Loucy (cell line): ENCODE results near the gene MTHFD1.

ENCODE experiments used
- H2AFZ ChIP-seq: fragments of 200-600 bp; sonication (generic); 2 replicates; pipeline ENCODE4 v1.6.0; 2016; ENCODE audit warnings: antibody characterized with exemption, mild to moderate bottlenecking, low read length, moderate library complexity
- H3F3A ChIP-seq: fragments of 200-600 bp; 2 replicates; pipeline ENCODE4 v1.6.0; 2016; ENCODE audit warnings: antibody characterized with exemption, low read depth, mild to moderate bottlenecking
- H3K27me3 ChIP-seq: fragments of 200-600 bp; sonication (generic); 2 replicates; pipeline ENCODE4 v1.6.1; 2014; ENCODE audit warnings: low read length, mild to moderate bottlenecking; ENCODE audit not compliant: insufficient read depth, poor library complexity, severe bottlenecking
- H3K36me3 ChIP-seq: fragments of 200-600 bp; sonication (generic); 2 replicates; pipeline ENCODE4 v1.6.1; 2016; ENCODE audit warnings: low read length; ENCODE audit not compliant: insufficient read depth
- H3K4me1 ChIP-seq: fragments of 200-600 bp; sonication (generic); 2 replicates; pipeline ENCODE4 v1.5.1; 2014; ENCODE audit warnings: low read length, mild to moderate bottlenecking; ENCODE audit not compliant: insufficient read depth, poor library complexity, severe bottlenecking
- H3K4me2 ChIP-seq: fragments of 200-600 bp; sonication (generic); 2 replicates; pipeline ENCODE4 v1.6.0; 2014; ENCODE audit warnings: antibody characterized with exemption, low read length, low read depth, mild to moderate bottlenecking; ENCODE audit not compliant: poor library complexity, severe bottlenecking
- H3K4me3 ChIP-seq: fragments of 200-600 bp; sonication (generic); 2 replicates; pipeline ENCODE4 v1.5.1; 2014; ENCODE audit warnings: low read length, mild to moderate bottlenecking, mixed read lengths; ENCODE audit not compliant: poor library complexity, severe bottlenecking
- H3K79me2 ChIP-seq: fragments of 200-600 bp; sonication (generic); 2 replicates; pipeline ENCODE4 v1.6.1; 2014; ENCODE audit warnings: low read length; ENCODE audit not compliant: insufficient read depth
- H3K9ac ChIP-seq: fragments of 200-600 bp; sonication (generic); 2 replicates; pipeline ENCODE4 v1.6.0; 2014; ENCODE audit warnings: mild to moderate bottlenecking, low read depth, low read length, moderate library complexity; ENCODE audit not compliant: poor library complexity, severe bottlenecking
- H3K9me2 ChIP-seq: fragments of 200-600 bp; sonication (generic); replicated peaks from 2 replicates; pipeline ENCODE4 v1.6.1; 2016; ENCODE audit warnings: low read depth, low read length, mixed read lengths
- H3K9me3 ChIP-seq: fragments of 200-600 bp; sonication (generic); 2 replicates; pipeline ENCODE4 v1.6.1; 2014; ENCODE audit warnings: mild to moderate bottlenecking, antibody characterized with exemption, low read length, low read depth; ENCODE audit not compliant: insufficient read depth
- H4K20me1 ChIP-seq: fragments of 200-600 bp; sonication (generic); 2 replicates; pipeline ENCODE4 v1.6.0; 2014; ENCODE audit warnings: antibody characterized with exemption, low read length, mild to moderate bottlenecking; ENCODE audit not compliant: insufficient read depth, poor library complexity, severe bottlenecking
- EZH2phosphoT487 ChIP-seq: fragments of 200-600 bp; IDR thresholded peaks from 2 replicates; pipeline ENCODE4 v1.6.1; 2018; ENCODE audit warnings: antibody characterized with exemption, mild to moderate bottlenecking, moderate library complexity, borderline replicate concordance
- TF ChIP-seq, protein P1 (sequence below): fragments of 200-600 bp; sonication (generic); conservative IDR thresholded peaks from 2 replicates; pipeline ENCODE4 v1.5.1; 2014; ENCODE audit warnings: mild to moderate bottlenecking, antibody characterized with exemption, low read length

MTHFD1 gene

DNA sequence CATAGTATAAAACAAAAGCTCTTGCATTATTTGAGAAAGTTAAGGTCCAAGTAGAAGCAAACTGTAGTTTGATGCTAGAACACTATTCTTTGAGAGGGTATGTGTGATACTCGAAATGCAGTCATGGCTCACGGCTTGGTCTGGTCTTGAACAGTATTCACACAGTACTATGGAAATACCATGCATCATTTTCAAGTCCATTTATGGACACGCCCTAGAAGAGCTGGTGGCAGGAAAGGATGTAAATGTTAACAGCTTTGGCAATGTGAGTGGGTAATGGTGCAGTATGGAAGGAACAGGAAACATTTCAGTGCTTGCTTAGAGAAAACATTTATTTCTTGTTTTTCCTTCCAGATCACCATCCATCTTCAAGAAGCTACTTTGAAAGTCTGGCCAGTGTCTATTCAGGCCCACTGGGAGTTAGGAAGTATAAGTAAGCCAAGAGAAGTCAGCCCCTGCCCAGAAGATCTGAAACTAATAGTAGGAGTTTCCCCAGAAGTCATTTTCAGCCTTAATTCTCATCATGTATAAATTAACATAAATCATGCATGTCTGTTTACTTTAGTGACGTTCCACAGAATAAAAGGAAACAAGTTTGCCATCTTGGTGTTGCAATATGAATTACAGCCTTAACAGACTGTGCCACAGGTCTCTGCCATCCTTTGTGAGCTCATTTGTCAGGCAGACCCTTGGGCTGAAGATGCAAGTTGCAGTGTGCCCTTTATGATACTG, 71.4 kb downstream of the MTHFD1 start:
- no peak for TF ChIP-seq EZH2phosphoT487
- TF ChIP-seq, protein P1, sequence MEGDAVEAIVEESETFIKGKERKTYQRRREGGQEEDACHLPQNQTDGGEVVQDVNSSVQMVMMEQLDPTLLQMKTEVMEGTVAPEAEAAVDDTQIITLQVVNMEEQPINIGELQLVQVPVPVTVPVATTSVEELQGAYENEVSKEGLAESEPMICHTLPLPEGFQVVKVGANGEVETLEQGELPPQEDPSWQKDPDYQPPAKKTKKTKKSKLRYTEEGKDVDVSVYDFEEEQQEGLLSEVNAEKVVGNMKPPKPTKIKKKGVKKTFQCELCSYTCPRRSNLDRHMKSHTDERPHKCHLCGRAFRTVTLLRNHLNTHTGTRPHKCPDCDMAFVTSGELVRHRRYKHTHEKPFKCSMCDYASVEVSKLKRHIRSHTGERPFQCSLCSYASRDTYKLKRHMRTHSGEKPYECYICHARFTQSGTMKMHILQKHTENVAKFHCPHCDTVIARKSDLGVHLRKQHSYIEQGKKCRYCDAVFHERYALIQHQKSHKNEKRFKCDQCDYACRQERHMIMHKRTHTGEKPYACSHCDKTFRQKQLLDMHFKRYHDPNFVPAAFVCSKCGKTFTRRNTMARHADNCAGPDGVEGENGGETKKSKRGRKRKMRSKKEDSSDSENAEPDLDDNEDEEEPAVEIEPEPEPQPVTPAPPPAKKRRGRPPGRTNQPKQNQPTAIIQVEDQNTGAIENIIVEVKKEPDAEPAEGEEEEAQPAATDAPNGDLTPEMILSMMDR, result no peak

DNA sequence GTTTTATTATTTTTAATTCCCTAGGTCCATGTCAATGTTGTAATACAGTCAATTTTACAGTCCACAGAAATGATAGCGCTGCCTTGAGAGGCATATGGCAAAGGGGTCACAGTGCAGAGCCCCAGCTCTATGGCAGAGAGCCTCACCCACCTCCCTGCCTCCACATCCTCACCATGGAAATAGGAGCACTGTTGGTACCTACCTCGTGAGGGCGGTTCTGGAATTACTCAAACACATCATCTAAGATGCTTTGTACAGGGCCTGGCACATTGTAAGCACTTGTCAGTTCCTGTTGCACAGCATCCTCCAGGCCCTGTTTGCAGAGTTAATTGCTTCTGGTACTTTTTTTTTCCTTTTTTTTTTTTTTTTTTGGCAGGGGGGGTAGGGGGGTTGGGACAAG, 73.1 kb downstream of the MTHFD1 start:
- Histone ChIP-seq H3K27me3 (no peaks in the 10 kb centered on the region), H3K9me3 (no peaks in the 10 kb centered on the region), H3K9me2 (no peaks in the 10 kb centered on the region), H3K36me3 (peaks cover 6% of the 10 kb centered on the region; the same call in 1 of the 2 replicates), H3K4me3 (no peak overlapping the region), H3K9ac (no peak overlapping the region), H4K20me1 (no peaks in the 10 kb centered on the region), H3K79me2 (peaks cover 9% of the 10 kb centered on the region; the same call in 1 of the 2 replicates), H3K4me2 (no peak overlapping the region), H2AFZ (no peak overlapping the region), H3K4me1 (peaks cover 18% of the 10 kb centered on the region), H3F3A (no peaks in the 10 kb centered on the region)
- TF ChIP-seq, protein P1, result no peak
- no peak for TF ChIP-seq EZH2phosphoT487

More for the DNA sequence above, 71.4 kb downstream of the MTHFD1 start:
- Histone ChIP-seq H3K27me3 (no peaks in the 10 kb centered on the region), H3K36me3 (peaks cover 19% of the 10 kb centered on the region; the same call in 1 of the 2 replicates), H3K4me3 (no peak overlapping the region), H3K4me1 (peaks cover 7% of the 10 kb centered on the region), H3K79me2 (0 out of 2 replicates have a peak, but pooled peaks cover under 1% of the 10 kb centered on the region), H3K9me2 (no peaks in the 10 kb centered on the region), H3F3A (no peaks in the 10 kb centered on the region), H4K20me1 (no peaks in the 10 kb centered on the region), H3K9me3 (no peaks in the 10 kb centered on the region), H3K9ac (no peak overlapping the region), H2AFZ (no peak overlapping the region), H3K4me2 (no peak overlapping the region)

DNA sequence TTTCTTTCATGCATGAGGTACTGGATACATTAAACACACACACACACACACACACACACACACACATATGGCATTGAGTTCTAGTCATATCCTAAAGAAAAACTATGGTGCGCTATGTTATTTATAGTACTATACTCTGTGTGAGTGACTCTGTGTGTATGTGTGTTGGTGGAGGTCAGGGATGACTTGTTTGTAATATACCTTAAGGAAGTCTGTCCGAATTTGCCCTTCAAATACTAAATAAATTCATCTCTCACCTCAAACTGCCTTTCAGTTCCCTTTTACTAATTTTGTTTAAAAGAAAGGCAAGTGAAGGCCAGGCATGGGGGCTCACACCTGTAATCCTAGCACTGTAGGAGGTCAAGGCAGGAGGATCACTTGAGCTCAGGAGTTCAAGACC, 75.0 kb downstream of the MTHFD1 start:
- H3K79me2 ChIP-seq, result peaks cover 20% of the 10 kb centered on the region; the same call in 1 of the 2 replicates
- TF ChIP-seq, protein P1, result no peak
- no peak for TF ChIP-seq EZH2phosphoT487
- H3K4me2 ChIP-seq, result no peak overlapping the region
- H3K4me1 ChIP-seq, result peaks cover 38% of the 10 kb centered on the region
- H3K27me3 ChIP-seq, result no peaks in the 10 kb centered on the region
- no peaks in the 10 kb centered on the region for H3K9me2 ChIP-seq
- no peak overlapping the region for H2AFZ ChIP-seq
- H3K36me3 ChIP-seq, result no peaks in the 10 kb centered on the region
- no peaks in the 10 kb centered on the region for H3F3A ChIP-seq
- no peaks in the 10 kb centered on the region for H3K9me3 ChIP-seq
- peaks cover 14% of the 10 kb centered on the region for H4K20me1 ChIP-seq
- H3K4me3 ChIP-seq, result no peak overlapping the region
- H3K9ac ChIP-seq, result no peak overlapping the region
